ENCODE results near the gene RHOT2. TPM values are rescaled to one million over a fixed set of nuclear protein-coding genes. Genes with fewer than 3 reads are reported as not detected.

The RHOT2 gene
- total and polyA plus RNA-seq, 10 of the 15 experiments (the other 5 are each of a cell fraction or from before 2014, with no cell fraction given): 3.7 to 174 (median 69.8) TPM

DNA sequence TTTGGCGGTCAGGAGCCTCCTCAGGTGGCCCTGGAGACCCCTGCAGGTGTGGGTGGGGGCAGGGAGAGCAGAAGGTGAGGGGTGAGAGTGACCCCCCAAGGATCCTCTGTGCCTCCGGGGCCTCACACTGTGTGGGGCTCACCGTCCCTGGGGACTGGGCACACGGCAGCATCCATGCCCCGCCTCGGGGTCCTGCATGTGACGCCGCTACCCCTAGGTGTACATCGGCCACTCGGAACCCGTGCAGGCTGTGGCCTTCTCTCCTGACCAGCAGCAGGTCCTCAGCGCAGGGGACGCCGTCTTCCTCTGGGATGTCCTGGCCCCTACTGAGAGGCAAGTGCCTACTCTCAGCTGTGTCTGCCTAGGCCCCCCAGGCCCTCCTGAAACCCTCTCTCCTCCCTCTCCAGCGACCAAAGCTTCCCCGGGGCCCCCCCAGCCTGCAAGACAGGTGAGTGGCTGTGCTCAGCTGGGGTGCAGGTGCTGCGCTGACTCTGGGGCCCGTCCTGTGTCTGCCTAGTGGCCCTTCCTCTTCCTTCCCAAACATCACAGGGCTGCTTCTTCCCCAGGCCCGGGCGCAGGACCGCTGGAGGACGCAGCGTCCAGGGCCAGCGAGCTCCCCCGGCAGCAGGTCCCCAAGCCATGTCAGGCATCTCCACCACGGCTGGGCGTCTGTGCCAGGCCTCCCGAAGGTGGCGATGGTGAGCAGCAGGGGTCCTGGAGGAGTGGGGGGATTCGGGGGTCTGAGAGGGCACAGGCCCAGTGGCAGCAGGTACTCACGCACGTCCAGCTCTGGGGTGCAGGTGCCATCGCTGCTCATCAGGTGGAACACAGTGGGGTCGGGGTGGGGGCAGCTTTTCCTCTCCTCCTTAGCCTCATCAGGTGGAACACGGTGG, 9.0 kb upstream of the RHOT2 start (continued):
- TF ChIP-seq, protein P1, sequence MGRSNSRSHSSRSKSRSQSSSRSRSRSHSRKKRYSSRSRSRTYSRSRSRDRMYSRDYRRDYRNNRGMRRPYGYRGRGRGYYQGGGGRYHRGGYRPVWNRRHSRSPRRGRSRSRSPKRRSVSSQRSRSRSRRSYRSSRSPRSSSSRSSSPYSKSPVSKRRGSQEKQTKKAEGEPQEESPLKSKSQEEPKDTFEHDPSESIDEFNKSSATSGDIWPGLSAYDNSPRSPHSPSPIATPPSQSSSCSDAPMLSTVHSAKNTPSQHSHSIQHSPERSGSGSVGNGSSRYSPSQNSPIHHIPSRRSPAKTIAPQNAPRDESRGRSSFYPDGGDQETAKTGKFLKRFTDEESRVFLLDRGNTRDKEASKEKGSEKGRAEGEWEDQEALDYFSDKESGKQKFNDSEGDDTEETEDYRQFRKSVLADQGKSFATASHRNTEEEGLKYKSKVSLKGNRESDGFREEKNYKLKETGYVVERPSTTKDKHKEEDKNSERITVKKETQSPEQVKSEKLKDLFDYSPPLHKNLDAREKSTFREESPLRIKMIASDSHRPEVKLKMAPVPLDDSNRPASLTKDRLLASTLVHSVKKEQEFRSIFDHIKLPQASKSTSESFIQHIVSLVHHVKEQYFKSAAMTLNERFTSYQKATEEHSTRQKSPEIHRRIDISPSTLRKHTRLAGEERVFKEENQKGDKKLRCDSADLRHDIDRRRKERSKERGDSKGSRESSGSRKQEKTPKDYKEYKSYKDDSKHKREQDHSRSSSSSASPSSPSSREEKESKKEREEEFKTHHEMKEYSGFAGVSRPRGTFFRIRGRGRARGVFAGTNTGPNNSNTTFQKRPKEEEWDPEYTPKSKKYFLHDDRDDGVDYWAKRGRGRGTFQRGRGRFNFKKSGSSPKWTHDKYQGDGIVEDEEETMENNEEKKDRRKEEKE (IDR thresholded peaks at IDR 0.05): no peak
- TF ChIP-seq USF2 (IDR thresholded peaks at IDR 0.05; ENCODE audit: borderline replicate concordance, low read depth, low read length) (no peak), ZNF217 (IDR thresholded peaks at IDR 0.05) (no peak)

DNA sequence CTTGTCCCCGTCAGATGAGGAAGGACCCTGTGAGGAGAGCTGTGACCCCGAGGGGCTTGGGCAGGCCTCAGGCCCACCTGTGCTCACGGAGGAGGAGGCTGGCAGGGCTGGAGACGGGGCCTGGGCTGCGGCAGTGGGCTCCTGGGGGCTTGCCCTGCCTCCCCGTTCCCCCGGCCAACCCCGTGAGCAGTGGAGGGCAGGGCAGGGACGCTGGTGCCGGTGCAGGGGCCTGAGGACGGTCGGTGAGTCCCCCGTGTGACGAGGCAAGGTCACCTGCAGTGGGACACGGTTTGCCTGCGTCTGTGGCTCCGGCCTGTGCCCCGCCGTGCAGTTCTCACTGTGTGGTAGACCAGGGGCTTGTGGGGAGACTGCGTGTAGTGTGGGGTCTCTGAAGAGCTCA, 8.3 kb upstream of the RHOT2 start:
- ChIA-PET RAD21 (ENCODE audit: unreplicated experiment) (no interaction called here), CTCF (interaction anchor here (1.2 to 1.4 kb wide), 2 partner anchors 9 to 11 kb away, joined by 3 to 5 read pairs; no protein-coding TSS in a partner anchor), SMC1A (ENCODE audit: uncharacterized antibody, unreplicated experiment) (no interaction called here), POLR2A (no interaction called here)
- peaks cover 3% of the 10 kb centered on the region; the same call in 1 of the 2 replicates for H3K4me1 ChIP-seq (ENCODE audit: control insufficient read depth, insufficient read depth, low read length)
- no peaks in the 10 kb centered on the region for H3K79me2 ChIP-seq (ENCODE audit: control insufficient read depth, insufficient read depth, low read length)
- TF ChIP-seq, protein P2, sequence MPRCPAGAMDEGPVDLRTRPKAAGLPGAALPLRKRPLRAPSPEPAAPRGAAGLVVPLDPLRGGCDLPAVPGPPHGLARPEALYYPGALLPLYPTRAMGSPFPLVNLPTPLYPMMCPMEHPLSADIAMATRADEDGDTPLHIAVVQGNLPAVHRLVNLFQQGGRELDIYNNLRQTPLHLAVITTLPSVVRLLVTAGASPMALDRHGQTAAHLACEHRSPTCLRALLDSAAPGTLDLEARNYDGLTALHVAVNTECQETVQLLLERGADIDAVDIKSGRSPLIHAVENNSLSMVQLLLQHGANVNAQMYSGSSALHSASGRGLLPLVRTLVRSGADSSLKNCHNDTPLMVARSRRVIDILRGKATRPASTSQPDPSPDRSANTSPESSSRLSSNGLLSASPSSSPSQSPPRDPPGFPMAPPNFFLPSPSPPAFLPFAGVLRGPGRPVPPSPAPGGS (IDR thresholded peaks at IDR 0.05; ENCODE audit: borderline replicate concordance, insufficient read depth, low read depth, low read length, poor library complexity, severe bottlenecking): no peak
- no peak for TF ChIP-seq JUND (IDR thresholded peaks at IDR 0.05; ENCODE audit: low read depth, low read length)
- no peak for TF ChIP-seq RUNX3 (IDR thresholded peaks at IDR 0.05; ENCODE audit: low read length)
- TF ChIP-seq ATF7 (IDR thresholded peaks at IDR 0.05; ENCODE audit: low read depth): no peak
- no peak for TF ChIP-seq TCF7 (IDR thresholded peaks at IDR 0.05; ENCODE audit: borderline replicate concordance)
- no peak for TF ChIP-seq SP1 (IDR thresholded peaks at IDR 0.05; ENCODE audit: low read depth, low read length)
- TF ChIP-seq, protein P3, sequence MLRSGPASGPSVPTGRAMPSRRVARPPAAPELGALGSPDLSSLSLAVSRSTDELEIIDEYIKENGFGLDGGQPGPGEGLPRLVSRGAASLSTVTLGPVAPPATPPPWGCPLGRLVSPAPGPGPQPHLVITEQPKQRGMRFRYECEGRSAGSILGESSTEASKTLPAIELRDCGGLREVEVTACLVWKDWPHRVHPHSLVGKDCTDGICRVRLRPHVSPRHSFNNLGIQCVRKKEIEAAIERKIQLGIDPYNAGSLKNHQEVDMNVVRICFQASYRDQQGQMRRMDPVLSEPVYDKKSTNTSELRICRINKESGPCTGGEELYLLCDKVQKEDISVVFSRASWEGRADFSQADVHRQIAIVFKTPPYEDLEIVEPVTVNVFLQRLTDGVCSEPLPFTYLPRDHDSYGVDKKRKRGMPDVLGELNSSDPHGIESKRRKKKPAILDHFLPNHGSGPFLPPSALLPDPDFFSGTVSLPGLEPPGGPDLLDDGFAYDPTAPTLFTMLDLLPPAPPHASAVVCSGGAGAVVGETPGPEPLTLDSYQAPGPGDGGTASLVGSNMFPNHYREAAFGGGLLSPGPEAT (IDR thresholded peaks at IDR 0.05; ENCODE audit: low read depth): no peak
- no peak for TF ChIP-seq MXI1 (IDR thresholded peaks at IDR 0.05; ENCODE audit: low read depth, low read length)
- TF ChIP-seq RCOR1 (conservative IDR thresholded peaks at IDR 0.05; ENCODE audit: low read depth, low read length): no peak
- no peak for TF ChIP-seq ZBED1 (IDR thresholded peaks at IDR 0.05; ENCODE audit: borderline replicate concordance)
- H3K9ac ChIP-seq (ENCODE audit: control insufficient read depth, insufficient read depth, low read length): no peak overlapping the region
- no peaks in the 10 kb centered on the region; a peak in 2 of 4 replicates for H3K36me3 ChIP-seq (ENCODE audit: control insufficient read depth in 2 of 2, insufficient read depth in 2 of 2, low read length in 1 of 2)
- H3K9me3 ChIP-seq (replicated peaks; ENCODE audit: control insufficient read depth, insufficient read depth, low read length): no peaks in the 10 kb centered on the region
- no peak overlapping the region for H3K27ac ChIP-seq (ENCODE audit: control insufficient read depth, insufficient read depth)
- no TSS peak for BruUV-seq (replicated peaks)
- FAIRE-seq (no peak), ATAC-seq (no peak), DNase-seq (ENCODE audit: low read depth, low spot score) (no peak)
- no peak overlapping the region for H2AFZ ChIP-seq (ENCODE audit: control insufficient read depth, low read depth, low read length)
- H3K4me3 ChIP-seq: no peak overlapping the region
- H3K27me3 ChIP-seq (replicated peaks in 1 of 2; ENCODE audit: control insufficient read depth in 2 of 2, insufficient read depth in 2 of 2, low read length in 1 of 2): no peaks in the 10 kb centered on the region
- intact Hi-C loops (cut with micrococcal nuclease; ENCODE audit: unreplicated experiment) (loop anchor here (1.0 to 10.0 kb wide), 2 partner anchors 80 to 265 kb away; partner anchors contain the start of gene NME4), in situ Hi-C loops (cut with MboI) (loop anchor here (10.0 kb wide), 1 partner anchor 265 kb away; the partner anchor contains the start of gene NME4)
- WGBS (ENCODE audit: insufficient coverage, insufficient replicate concordance, low lambda C conversion rate, missing lambda C conversion rate): 85% methylated on average over 20 of the region's 20 CpGs
- no peaks in the 10 kb centered on the region for H4K20me1 ChIP-seq (ENCODE audit: control insufficient read depth, insufficient read depth)
- H3K4me2 ChIP-seq (ENCODE audit: control insufficient read depth, insufficient read depth): no peak overlapping the region

All from GM12878 (cell line).